Measurements from ENCODE around the gene PIH1D1. TPM values are rescaled to one million over a fixed set of nuclear protein-coding genes. Genes with fewer than 3 reads are reported as not detected.

PIH1D1 gene
- total RNA-seq, 2 donors from 2014 or later: 62.9 to 74.1 TPM

DNA sequence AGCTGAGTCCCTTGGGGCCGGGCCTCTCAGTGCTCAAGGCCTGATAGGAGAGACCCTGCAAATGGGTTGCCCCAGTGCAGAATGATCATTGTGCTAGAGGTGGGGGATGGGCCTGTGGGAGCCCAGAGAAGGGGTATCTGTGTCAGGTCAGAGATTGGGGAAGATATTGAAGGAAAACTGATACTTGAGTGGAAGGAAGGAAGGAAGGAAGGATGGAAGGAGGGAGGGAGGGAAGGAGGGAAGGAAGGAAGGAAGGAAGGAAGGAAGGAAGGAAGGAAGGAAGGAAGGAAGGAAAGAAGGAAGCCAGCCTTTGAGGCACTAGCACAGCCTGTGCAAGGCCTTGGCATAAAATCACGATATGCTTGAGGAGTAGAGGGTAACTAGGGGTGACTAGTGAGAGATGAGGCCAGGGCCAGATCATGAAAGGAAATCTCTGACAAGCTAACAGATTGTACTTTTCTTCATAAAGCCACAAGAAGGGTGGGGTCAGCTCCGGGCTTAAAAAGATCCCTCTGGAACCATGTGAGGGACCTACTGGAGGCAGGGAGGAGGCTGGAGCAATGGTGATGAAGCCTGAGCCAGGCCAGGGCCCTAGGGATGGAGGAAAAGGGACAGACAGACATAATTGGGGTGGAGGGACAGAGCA lies 39.8 kb downstream of the PIH1D1 start:
- intact Hi-C loops (cut with DNase I, micrococcal nuclease): no loop called here
- ATAC-seq: no peak

GRCh38 chr19:49409441-49410029 lies 42.1 kb downstream of the PIH1D1 start:
- ATAC-seq: peak; percentile 52
- intact Hi-C loops (cut with DNase I, micrococcal nuclease): no loop called here
- no peak for DNase-seq

More for the DNA sequence above, 39.8 kb downstream of the PIH1D1 start:
- no peak for DNase-seq

GRCh38 chr19:49408816-49409440 lies 42.7 kb downstream of the PIH1D1 start:
- intact Hi-C loops (cut with DNase I, micrococcal nuclease): no loop called here
- ATAC-seq (no peak), DNase-seq (no peak)

- intact Hi-C loops (cut with DNase I, micrococcal nuclease): no loop called here
- DNase-seq: no peak
- no peak for ATAC-seq
Observed at GRCh38 chr19:49407482-49408015, 44.1 kb downstream of the PIH1D1 start.

GRCh38 chr19:49407079-49407478 lies 44.5 kb downstream of the PIH1D1 start:
- ATAC-seq (no peak), DNase-seq (no peak)
- intact Hi-C loops (cut with DNase I, micrococcal nuclease): no loop called here

DNA sequence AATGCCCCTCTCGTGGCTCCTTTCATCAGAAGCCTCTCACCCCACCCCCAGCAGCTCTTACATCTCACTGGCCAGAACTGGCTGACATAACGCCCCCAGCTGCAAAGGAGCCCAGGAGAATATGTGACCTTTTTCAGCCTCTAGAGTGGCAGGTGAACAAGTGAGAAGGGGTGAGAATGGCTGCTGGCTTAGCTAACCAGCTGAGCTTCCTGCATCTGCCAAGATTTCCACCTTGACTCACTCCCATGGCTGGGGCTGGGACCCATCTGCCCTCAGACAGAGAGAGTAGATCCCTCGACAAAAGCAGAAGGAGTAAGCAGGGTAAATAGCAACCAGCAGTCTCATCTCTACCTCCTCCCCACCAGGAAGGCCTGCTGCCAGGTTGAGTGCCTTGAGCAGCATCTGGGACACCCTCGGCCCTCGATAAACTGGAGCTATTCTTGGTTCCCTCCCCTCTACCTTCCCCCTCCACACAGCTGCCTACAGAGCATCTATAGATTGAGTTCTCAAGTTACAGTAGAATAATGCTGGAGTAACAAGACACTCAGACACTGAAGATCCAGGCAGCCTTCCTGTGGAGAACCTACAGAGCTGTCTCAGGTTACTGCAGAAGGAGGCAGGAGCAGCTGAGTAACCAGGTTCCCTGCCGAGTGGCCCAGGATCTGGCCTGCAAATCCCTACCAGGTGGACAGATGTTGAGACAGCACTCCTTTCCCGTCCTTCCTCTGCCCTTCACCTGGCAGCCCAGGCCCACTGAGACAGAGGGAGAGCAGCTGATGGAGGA lies 48.0 kb downstream of the PIH1D1 start:
- intact Hi-C loops (cut with DNase I, micrococcal nuclease): no loop called here
- ATAC-seq (no peak), DNase-seq (no peak)

DNA sequence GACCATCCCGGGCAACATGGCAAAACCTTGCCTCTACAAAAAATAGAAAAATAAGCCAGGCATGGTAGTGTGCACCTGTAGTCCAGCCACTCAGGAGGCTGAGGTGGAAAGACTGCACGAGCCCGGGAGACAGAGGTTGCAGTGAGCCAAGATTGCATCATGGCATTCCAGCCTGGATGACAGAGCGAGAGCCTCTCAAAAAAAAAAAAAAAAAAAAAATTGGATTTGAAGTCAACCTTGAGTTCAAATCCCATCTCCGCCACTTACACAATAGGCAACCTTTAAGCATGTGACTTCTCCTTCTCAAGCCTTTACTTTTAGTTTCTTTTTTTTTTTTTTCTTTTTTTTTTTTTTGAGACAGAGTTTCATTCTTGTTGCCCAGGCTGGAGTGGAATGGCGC lies 51.6 kb downstream of the PIH1D1 start:
- no peak for ATAC-seq
- intact Hi-C loops (cut with DNase I, micrococcal nuclease): no loop called here
- no peak for DNase-seq

DNA sequence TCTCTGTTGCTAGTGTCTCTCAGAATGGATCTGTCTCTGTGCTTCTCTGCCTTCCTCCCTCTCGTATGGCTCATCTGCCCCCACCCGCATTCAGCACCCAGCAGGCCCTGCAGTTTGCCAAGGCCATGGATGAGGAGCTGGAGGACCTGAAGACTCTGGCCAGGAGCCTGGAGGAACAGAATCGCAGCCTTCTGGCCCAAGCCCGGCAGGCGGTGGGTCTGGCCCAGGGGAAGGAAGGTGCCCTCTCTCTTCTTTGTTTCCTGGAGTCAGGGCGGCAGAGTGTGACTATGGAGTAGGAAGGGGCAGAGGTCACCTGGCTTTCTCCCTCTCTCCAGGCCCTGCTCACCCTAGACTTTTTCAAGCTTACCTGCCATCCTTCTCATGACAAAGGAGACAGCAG lies 52.7 kb downstream of the PIH1D1 start:
- no peak for DNase-seq
- no peak for ATAC-seq
- intact Hi-C loops (cut with DNase I, micrococcal nuclease): no loop called here

DNA sequence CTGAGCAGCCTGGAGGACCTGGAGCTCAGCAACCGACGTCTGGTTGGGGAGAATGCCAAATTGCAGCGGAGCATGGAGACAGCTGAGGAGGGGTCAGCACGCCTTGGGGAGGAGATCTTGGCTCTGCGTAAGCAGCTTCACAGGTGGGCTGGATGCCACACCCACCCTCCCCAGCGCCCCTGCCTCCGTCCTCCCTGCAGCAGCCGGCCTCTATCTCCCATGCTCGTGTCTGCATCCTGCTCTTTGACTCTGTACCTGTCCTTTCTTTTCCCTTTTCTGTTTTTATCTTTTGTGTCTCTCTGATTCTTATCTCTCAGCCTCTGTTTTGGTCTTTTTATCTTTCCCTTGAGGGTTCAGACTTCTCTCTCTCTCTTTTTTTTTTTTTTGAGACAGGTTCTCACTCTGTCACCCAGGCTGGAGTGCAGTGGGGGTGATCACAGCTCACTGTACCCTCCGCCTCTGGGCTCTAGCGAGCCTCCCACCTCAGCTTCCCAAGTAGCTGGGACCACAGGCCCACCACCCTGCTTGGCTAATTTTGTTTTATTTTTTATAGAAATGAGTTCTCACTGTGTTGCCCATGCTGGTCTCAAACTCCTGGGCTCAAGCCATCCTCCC lies 53.5 kb downstream of the PIH1D1 start:
- DNase-seq (no peak), ATAC-seq (no peak)
- intact Hi-C loops (cut with DNase I, micrococcal nuclease): no loop called here

- ATAC-seq (no peak), DNase-seq (no peak)
- intact Hi-C loops (cut with DNase I, micrococcal nuclease): no loop called here
Observed at GRCh38 chr19:49396738-49397505, 54.7 kb downstream of the PIH1D1 start.

Small RNA genes lying within 50 kb of the gene (microRNA-seq; reads per million reads assigned to microRNA genes)
- 1,016 to 1,277 reads per million in 2 donors for gene MIR150

Other genes with a start within 250 kb of the PIH1D1 start
- under 1 TPM; 0.43 to 0.50 TPM for gene SLC6A16, start 126.6 kb downstream of the PIH1D1 start, total RNA-seq
- 1 to 10 TPM; 5.6 to 9.6 TPM for gene CD37, start 116.4 kb downstream of the PIH1D1 start, total RNA-seq
- 10 to 100 TPM; 11.8 to 18.0 TPM for gene TEAD2, start 89.4 kb downstream of the PIH1D1 start, total RNA-seq
- gene DKKL1, start 87.9 kb downstream of the PIH1D1 start, total RNA-seq: not detected
- gene KASH5, start 63.6 kb downstream of the PIH1D1 start, total RNA-seq: not detected
- not detected for gene PTH2, start 28.4 kb downstream of the PIH1D1 start, total RNA-seq
- gene GFY, start 26.4 kb downstream of the PIH1D1 start, total RNA-seq: not detected
- under 1 TPM; 0.24 to 0.81 TPM for gene SLC17A7, start 10.3 kb downstream of the PIH1D1 start, total RNA-seq
- gene ALDH16A1, start 1.4 kb upstream of the PIH1D1 start, total RNA-seq: 10 to 100 TPM; 24.9 to 31.5 TPM
- gene FLT3LG, start 22.4 kb upstream of the PIH1D1 start, total RNA-seq: 1 to 10 TPM; 3.4 to 6.4 TPM
- gene RPL13A, start 35.8 kb upstream of the PIH1D1 start, total RNA-seq: 1,000 to 10,000 TPM; 2,164 to 2,325 TPM
- gene RPS11, start 44.6 kb upstream of the PIH1D1 start, total RNA-seq: 1,000 to 10,000 TPM; 1,501 to 1,657 TPM
- 100 to 1,000 TPM; 411 to 508 TPM for gene FCGRT, start 60.8 kb upstream of the PIH1D1 start, total RNA-seq
- gene RCN3, start 76.2 kb upstream of the PIH1D1 start, total RNA-seq: 10 to 100 TPM; 18.2 to 21.7 TPM
- 10 to 100 TPM; 62.8 to 66.4 TPM for gene NOSIP, start 128.7 kb upstream of the PIH1D1 start, total RNA-seq
- 10 to 100 TPM; 22.4 to 26.1 TPM for gene PRRG2, start 129.5 kb upstream of the PIH1D1 start, total RNA-seq
- gene PRR12, start 139.4 kb upstream of the PIH1D1 start, total RNA-seq: 10 to 100 TPM; 20.5 to 26.4 TPM
- 10 to 100 TPM; 41.7 to 76.6 TPM for gene RRAS, start 188.3 kb upstream of the PIH1D1 start, total RNA-seq
- 10 to 100 TPM; 60.9 to 62.7 TPM for gene SCAF1, start 190.4 kb upstream of the PIH1D1 start, total RNA-seq
- gene IRF3, start 214.0 kb upstream of the PIH1D1 start, total RNA-seq: 10 to 100 TPM; 69.0 to 83.1 TPM
- gene BCL2L12, start 214.1 kb upstream of the PIH1D1 start, total RNA-seq: 10 to 100 TPM; 13.8 to 14.9 TPM
- 10 to 100 TPM; 66.7 to 83.9 TPM for gene PRMT1, start 225.5 kb upstream of the PIH1D1 start, total RNA-seq
- 1 to 10 TPM in 1 of 2 donors, under 1 TPM in 1; 0.98 to 1.1 TPM for gene ADM5, start 237.8 kb upstream of the PIH1D1 start, total RNA-seq
- 1 to 10 TPM; 1.5 to 2.0 TPM for gene CPT1C, start 239.3 kb upstream of the PIH1D1 start, total RNA-seq

Data from left colon (tissue), 2 donors.